ENCODE data around the gene GULP1.

GRCh38 chr2:188426121-188426520, 134.4 kb downstream of the GULP1 start:
- TF ChIP-seq TAF1 (IDR thresholded peaks at IDR 0.05; ENCODE audit: low read depth) (no peak), EP300 (IDR thresholded peaks at IDR 0.05; ENCODE audit: borderline replicate concordance) (no peak), YY1 (IDR thresholded peaks at IDR 0.05; ENCODE audit: low read depth) (no peak)

Measured in Ishikawa (cell line).